GM12878 (cell line): Measurements from ENCODE around the gene MSX2. TPM values are rescaled to one million over a fixed set of nuclear protein-coding genes. Genes with fewer than 3 reads are reported as not detected.

ENCODE experiments used
- ATAC-seq: fragments of 200-7000 bp; cut with Tn5 transposase; 3 replicates; pipeline ENCODE4 v1.9.1; 2020; ENCODE audit warnings: mild to moderate bottlenecking, moderate library complexity
- BruUV-seq: library from RNA; stranded (reverse); fragments of 400-500 nt; replicated peaks from 2 replicates; lab custom pipeline; 2021; lab: Mats Ljungman, UMichigan
- CTCF ChIA-PET: fragments of 300-600 bp; sonication (Branson Sonifier 250); formaldehyde crosslinking; extraction: SDS; loops from one replicate; lab custom pipeline; 2021; ENCODE audit warnings: inconsistent platforms; lab: Yijun Ruan, JAX
- POLR2A ChIA-PET: fragments of 350-600 bp; formaldehyde crosslinking; extraction: SDS; loops from one replicate; lab custom pipeline; 2021; ENCODE audit warnings: inconsistent platforms; lab: Charles Lee
- RAD21 ChIA-PET: fragments of 300-600 bp; sonication (Branson Sonifier 250); formaldehyde crosslinking; loops from one replicate; lab custom pipeline; 2023; ENCODE audit warnings: antibody characterized with exemption; ENCODE audit not compliant: unreplicated experiment; lab: Charles Lee
- SMC1A ChIA-PET: fragments of 300-600 bp; sonication (Branson Sonifier 250); formaldehyde crosslinking; loops from one replicate; lab custom pipeline; 2023; ENCODE audit not compliant: unreplicated experiment, uncharacterized antibody; lab: Charles Lee
- DNase-seq: peaks from one replicate; pipeline ENCODE4 v3.0.0-alpha.2; 2011; ENCODE audit warnings: low read depth, low spot score
- FAIRE-seq: peaks from 3 replicates; lab custom pipeline; 2011; peaks lifted over from hg19 to GRCh38; lab: Jason Lieb, UNC
- H2AFZ ChIP-seq: 2 replicates; pipeline ENCODE4 v1.6.0; 2011; ENCODE audit warnings: low read depth, low read length, control low read depth; ENCODE audit not compliant: control insufficient read depth
- H3K27ac ChIP-seq: 2 replicates; pipeline ENCODE4 v1.5.1; 2011; ENCODE audit warnings: control low read depth; ENCODE audit not compliant: control insufficient read depth, insufficient read depth
- H3K27me3 ChIP-seq, 2 experiments: replicated peaks in 1 of 2; 2 replicates each; pipeline versions ENCODE4 v1.6.0 to v1.6.1; 2011; ENCODE audit warnings: low read length in 1 of 2; ENCODE audit not compliant: control insufficient read depth in 2 of 2, insufficient read depth in 2 of 2
- H3K36me3 ChIP-seq, 2 experiments: 2 replicates each; pipeline ENCODE4 v1.5.1; 2011; ENCODE audit warnings: low read length in 1 of 2; ENCODE audit not compliant: control insufficient read depth in 2 of 2, insufficient read depth in 2 of 2
- H3K4me1 ChIP-seq: 2 replicates; pipeline ENCODE4 v1.6.1; 2011; ENCODE audit warnings: mild to moderate bottlenecking, low read length, moderate library complexity, mixed read lengths; ENCODE audit not compliant: control insufficient read depth, insufficient read depth
- H3K4me2 ChIP-seq: 2 replicates; pipeline ENCODE4 v1.6.0; 2011; ENCODE audit warnings: control low read depth; ENCODE audit not compliant: control insufficient read depth, insufficient read depth
- H3K4me3 ChIP-seq: fragments of 200-600 bp; sonication (generic); 2 replicates; pipeline ENCODE4 v1.5.1; 2016
- H3K79me2 ChIP-seq: 2 replicates; pipeline ENCODE4 v1.6.0; 2011; ENCODE audit warnings: low read length; ENCODE audit not compliant: control insufficient read depth, insufficient read depth
- H3K9ac ChIP-seq: 2 replicates; pipeline ENCODE4 v1.8.0; 2011; ENCODE audit warnings: low read length, control low read depth, mixed read lengths; ENCODE audit not compliant: control insufficient read depth, insufficient read depth
- H3K9me3 ChIP-seq: replicated peaks from 3 replicates; pipeline ENCODE4 v1.5.1; 2011; ENCODE audit warnings: mild to moderate bottlenecking, low read length; ENCODE audit not compliant: control insufficient read depth, insufficient read depth
- H4K20me1 ChIP-seq: 2 replicates; pipeline ENCODE4 v1.6.0; 2011; ENCODE audit not compliant: control insufficient read depth, insufficient read depth
- ASH2L ChIP-seq: fragments of 300-600, 200-600 bp; sonication (generic); IDR thresholded peaks from 2 replicates; pipeline ENCODE4 v1.6.1; 2017; ENCODE audit warnings: low read depth, mild to moderate bottlenecking, borderline replicate concordance
- ATF2 ChIP-seq: IDR thresholded peaks from 2 replicates; pipeline ENCODE4 v1.6.1; 2012; ENCODE audit warnings: low read length, inconsistent platforms
- ATF3 ChIP-seq: IDR thresholded peaks from 2 replicates; pipeline ENCODE4 v1.6.1; 2011; ENCODE audit warnings: low read depth, mild to moderate bottlenecking, low read length, moderate library complexity, borderline replicate concordance; ENCODE audit errors: extremely low read depth
- ATF7 ChIP-seq: fragments of 450-650 bp; IDR thresholded peaks from 2 replicates; pipeline ENCODE4 v1.6.1; 2016; ENCODE audit warnings: low read depth, mild to moderate bottlenecking
- BMI1 ChIP-seq: fragments of 450-650 bp; IDR thresholded peaks from 2 replicates; pipeline ENCODE4 v1.6.1; 2016; ENCODE audit warnings: mild to moderate bottlenecking, moderate library complexity, borderline replicate concordance
- CBFB ChIP-seq: IDR thresholded peaks from 2 replicates; pipeline ENCODE4 v1.6.1; 2016; ENCODE audit warnings: antibody characterized with exemption, low read depth
- CREB1 ChIP-seq: IDR thresholded peaks from 2 replicates; pipeline ENCODE4 v1.6.1; 2012; ENCODE audit warnings: low read depth, mild to moderate bottlenecking, inconsistent platforms
- CTCF ChIP-seq, 3 experiments: IDR thresholded peaks in 2 of 3; conservative IDR thresholded peaks in 1 of 3; 2 replicates each; pipeline ENCODE4 v1.5.1; 2011; ENCODE audit warnings: low read depth in 3 of 3, low read length in 3 of 3, mild to moderate bottlenecking in 3 of 3, control low read depth in 2 of 3, moderate library complexity in 2 of 3, inconsistent platforms in 1 of 3, mixed read lengths in 1 of 3; ENCODE audit not compliant: control insufficient read depth in 2 of 3, insufficient read depth in 1 of 3; ENCODE audit errors: extremely low read depth in 1 of 3
- ETV6 ChIP-seq, 2 experiments: fragments of 450-650 bp in 1 of 2; IDR thresholded peaks in 1 of 2; conservative IDR thresholded peaks in 1 of 2; 2 replicates each; pipeline ENCODE4 v1.6.1; 2014; ENCODE audit warnings: antibody characterized with exemption in 1 of 2, borderline replicate concordance in 1 of 2, low read depth in 1 of 2, mild to moderate bottlenecking in 1 of 2, moderate library complexity in 1 of 2
- IRF3 ChIP-seq: fragments of 450-650 bp; IDR thresholded peaks from 2 replicates; pipeline ENCODE4 v1.6.1; 2014; ENCODE audit warnings: mild to moderate bottlenecking
- MAX ChIP-seq: IDR thresholded peaks from 2 replicates; pipeline ENCODE4 v1.6.1; 2012; ENCODE audit warnings: low read depth, low read length, improper control_type of control experiment
- NR2C1 ChIP-seq: fragments of 450-650 bp; IDR thresholded peaks from 2 replicates; pipeline ENCODE4 v1.6.1; 2017; ENCODE audit warnings: antibody characterized with exemption, mild to moderate bottlenecking, moderate library complexity
- NRF1 ChIP-seq: conservative IDR thresholded peaks from 2 replicates; pipeline ENCODE4 v1.6.1; 2011; ENCODE audit warnings: mild to moderate bottlenecking, low read depth, low read length, improper control_type of control experiment
- SREBF2 ChIP-seq: IDR thresholded peaks from 2 replicates; pipeline ENCODE4 v1.6.1; 2012; ENCODE audit warnings: mild to moderate bottlenecking, low read length
- ZBTB11 ChIP-seq: fragments of 450-650 bp; formaldehyde crosslinking; IDR thresholded peaks from 2 replicates; pipeline ENCODE4 v1.5.0; 2022; ENCODE audit warnings: mild to moderate bottlenecking, missing genetic modification characterization
- in situ Hi-C: fragments of 300-500 bp; cut with MboI; formaldehyde crosslinking; loops from 9 replicates; pipeline ENCODE4 v1.14.3; 2018; ENCODE audit warnings: mixed read lengths
- intact Hi-C: fragments of 100-400 bp; cut with micrococcal nuclease; formaldehyde crosslinking; loops from one replicate; pipeline ENCODE4 v1.14.2; 2022; ENCODE audit not compliant: unreplicated experiment
- polyA plus RNA-seq, 11 experiments: library from polyadenylated mRNA; depleted of rRNA in 4 of 11; unstranded in 6 of 11; stranded (reverse) in 5 of 11; fragments of >200 nt; fragmentation: Nextera tagmentation in 4 of 11; fragmentation: Illumina TruSeq in 1 of 11; extraction: Ambion mirVana in 4 of 11; extraction: Trizol in 1 of 11; gene quantifications; 1 replicate in 1 of 11; 2 replicates in 10 of 11; pipeline versions ENCODE4 v1.2.1 to v1.2.3, GENCODE V29; 2011 to 2016; ENCODE audit warnings: inconsistent platforms in 2 of 11, missing spikeins in 2 of 11, low read depth in 1 of 11
- total RNA-seq, 4 experiments: library from RNA; depleted of rRNA in 3 of 4; stranded (reverse); fragments of >200 nt in 3 of 4; fragmentation: Illumina TruSeq in 1 of 4; extraction: Trizol in 1 of 4; gene quantifications; 2 replicates each; pipeline versions ENCODE4 v1.2.1 to v1.2.3, GENCODE V29; 2013 to 2021

Gene MSX2
- total and polyA plus RNA-seq, 10 of the 15 experiments (the other 5 are each of a cell fraction or from before 2014, with no cell fraction given), result not detected

- FAIRE-seq, result no peak
- no peaks in the 10 kb centered on the region for H4K20me1 ChIP-seq
- no peaks in the 10 kb centered on the region for H3K4me1 ChIP-seq
- ChIA-PET CTCF (interaction anchor here (0.6 kb wide), 1 partner anchor 70 kb away, joined by 4 read pairs; no protein-coding TSS in a partner anchor), SMC1A (no interaction called here), POLR2A (no interaction called here), RAD21 (no interaction called here)
- in situ Hi-C loops, result no loop called here
- DNase-seq, result no peak
- intact Hi-C loops, result no loop called here
- no TSS peak for BruUV-seq
- no peaks in the 10 kb centered on the region for H3K9me3 ChIP-seq
- no peak for ATAC-seq
- no peak overlapping the region for H2AFZ ChIP-seq
- no peak overlapping the region for H3K4me3 ChIP-seq
- no peaks in the 10 kb centered on the region for H3K27me3 ChIP-seq
- no peak overlapping the region for H3K27ac ChIP-seq
- no peak overlapping the region for H3K4me2 ChIP-seq
- no peaks in the 10 kb centered on the region for H3K36me3 ChIP-seq
- H3K79me2 ChIP-seq, result no peaks in the 10 kb centered on the region
- no peak for TF ChIP-seq ATF3
- no peak for TF ChIP-seq ATF7
- no peak for TF ChIP-seq NRF1
- no peak for TF ChIP-seq BMI1
- no peak for TF ChIP-seq ETV6 (conservative IDR thresholded peaks at IDR 0.05 in 1 of 2, IDR thresholded peaks at IDR 0.05 in 1 of 2; ENCODE audit: borderline replicate concordance in 1 of 2, low read depth in 1 of 2)
- TF ChIP-seq ZBTB11, result no peak
- TF ChIP-seq IRF3, result no peak
- no peak for TF ChIP-seq CTCF (IDR thresholded peaks at IDR 0.05 in 2 of 3, conservative IDR thresholded peaks at IDR 0.05 in 1 of 3; ENCODE audit: control insufficient read depth in 2 of 3, extremely low read depth in 1 of 3, insufficient read depth in 1 of 3, low read depth in 3 of 3, low read length in 3 of 3)
- no peak for TF ChIP-seq SREBF2
- no peak for TF ChIP-seq CBFB
- TF ChIP-seq ASH2L, result no peak
- TF ChIP-seq NR2C1, result no peak
- TF ChIP-seq CREB1, result no peak
- TF ChIP-seq ATF2, result no peak
- TF ChIP-seq MAX, result no peak
- no peak overlapping the region for H3K9ac ChIP-seq
Measured at GRCh38 chr5:174678107-174678506, 46.3 kb upstream of the MSX2 start.
